VCaP (cell line): ENCODE results near the gene PDE2A.
A peak's percentile ranks its signal among the peaks of the same experiment; 100 is the strongest.

Experiments used
- H3K27ac ChIP-seq: fragments of 450-650 bp; 2 replicates; pipeline ENCODE4 v1.5.1; 2017
- CTCF ChIP-seq: fragments of 450-650 bp; conservative IDR thresholded peaks from 2 replicates; pipeline ENCODE4 v1.5.1; 2017; ENCODE audit warnings: mild to moderate bottlenecking, moderate library complexity

PDE2A gene

GRCh38 chr11:72578051-72578450 lies 96.2 kb downstream of the PDE2A start:
- no peak for TF ChIP-seq CTCF
- no peak overlapping the region for H3K27ac ChIP-seq

DNA sequence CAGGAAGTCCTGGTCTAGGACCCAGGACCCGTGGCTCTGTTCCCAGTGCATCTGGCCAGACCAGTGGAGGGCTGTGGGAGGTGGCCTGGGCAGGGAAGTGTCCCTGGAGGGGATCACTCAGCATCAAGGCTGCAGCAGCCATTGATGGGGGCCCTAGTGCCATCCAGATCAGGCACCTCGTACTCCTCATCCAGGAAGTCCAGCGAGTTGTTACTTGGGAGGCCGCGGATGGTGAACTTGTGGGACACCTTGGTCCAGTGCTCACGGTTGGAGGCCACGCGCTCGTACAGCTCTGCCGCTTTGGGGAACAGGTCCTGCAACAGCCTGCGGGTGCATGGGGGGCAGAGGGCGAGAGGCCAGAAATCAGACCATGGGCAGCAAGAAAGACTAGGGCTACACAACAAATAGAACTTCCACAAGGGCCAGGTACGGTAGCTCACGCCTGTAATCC lies 96.9 kb downstream of the PDE2A start:
- no peak for TF ChIP-seq CTCF
- no peak overlapping the region for H3K27ac ChIP-seq

DNA sequence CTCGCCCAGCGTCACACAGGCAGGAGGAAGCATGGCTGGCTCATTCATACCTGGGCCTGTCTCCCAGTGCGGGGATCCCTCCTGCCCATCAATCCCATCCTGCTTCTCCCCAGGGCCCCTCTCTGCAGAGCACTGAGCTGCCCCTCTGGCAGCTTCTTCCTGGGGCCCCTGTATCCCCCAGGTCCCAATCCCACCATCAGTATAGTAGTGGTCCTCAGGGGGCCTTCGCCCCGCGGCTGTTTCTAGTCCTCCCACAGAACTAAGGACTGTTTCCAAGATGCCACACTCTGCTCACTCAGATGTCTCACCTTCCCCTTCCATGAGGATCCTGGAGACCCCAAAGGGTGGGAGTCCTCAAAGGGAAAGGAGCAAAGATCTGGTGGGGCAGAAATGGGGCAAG lies 97.6 kb downstream of the PDE2A start:
- H3K27ac ChIP-seq, result no peak overlapping the region
- no peak for TF ChIP-seq CTCF

DNA sequence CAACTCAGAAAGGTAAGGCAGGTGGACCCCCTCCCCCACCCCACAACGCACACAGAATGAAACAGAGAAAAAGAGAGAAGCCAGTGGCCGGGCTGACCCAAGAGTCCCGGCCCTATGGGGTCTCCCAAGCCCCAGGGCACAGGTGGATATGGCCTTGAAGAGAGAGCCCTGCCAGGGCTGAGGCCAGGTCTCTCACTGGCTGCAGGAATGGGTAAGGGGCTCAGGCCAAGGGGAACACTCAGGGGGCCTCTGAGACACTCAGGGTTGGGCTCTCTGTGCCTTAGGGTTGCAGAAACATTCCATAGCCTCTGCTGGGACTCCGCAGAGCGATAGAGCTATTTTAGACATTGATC lies 98.0 kb downstream of the PDE2A start:
- TF ChIP-seq CTCF, result no peak
- H3K27ac ChIP-seq, result no peak overlapping the region

DNA sequence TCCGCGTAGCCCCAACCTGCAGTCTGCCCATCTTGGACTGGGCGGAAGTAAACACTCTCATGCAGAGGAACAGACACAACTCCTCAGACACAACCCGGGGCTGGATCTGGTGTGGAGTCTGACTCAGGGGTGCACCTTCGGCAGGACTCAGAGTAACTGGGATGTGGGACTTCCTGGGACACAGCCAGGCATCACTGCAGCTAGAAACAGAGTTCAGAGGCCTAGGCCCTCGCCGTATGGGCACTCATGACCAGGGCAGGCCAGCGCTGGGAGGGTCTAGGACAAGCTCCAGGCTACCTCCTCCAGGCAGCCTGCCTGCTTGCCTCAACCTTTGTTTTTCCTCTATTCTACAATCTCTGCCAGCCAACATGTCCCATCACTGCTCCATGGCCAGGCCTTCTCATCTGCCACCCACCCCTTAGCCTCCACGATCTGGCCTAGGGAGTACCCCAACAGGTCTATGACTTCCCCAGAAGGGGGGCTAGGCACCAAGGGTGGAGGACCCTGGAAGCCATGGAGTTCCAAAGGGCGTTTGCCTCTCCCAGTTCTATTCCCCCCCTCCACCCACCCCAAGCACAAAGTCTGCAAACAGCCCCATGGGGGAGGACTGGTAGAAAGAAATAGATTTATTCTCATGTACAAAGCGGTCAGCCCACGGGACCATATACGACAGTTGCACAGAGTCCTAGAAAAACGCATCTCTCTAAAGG lies 98.5 kb downstream of the PDE2A start:
- TF ChIP-seq CTCF, result no peak
- H3K27ac ChIP-seq, result no peak overlapping the region

DNA sequence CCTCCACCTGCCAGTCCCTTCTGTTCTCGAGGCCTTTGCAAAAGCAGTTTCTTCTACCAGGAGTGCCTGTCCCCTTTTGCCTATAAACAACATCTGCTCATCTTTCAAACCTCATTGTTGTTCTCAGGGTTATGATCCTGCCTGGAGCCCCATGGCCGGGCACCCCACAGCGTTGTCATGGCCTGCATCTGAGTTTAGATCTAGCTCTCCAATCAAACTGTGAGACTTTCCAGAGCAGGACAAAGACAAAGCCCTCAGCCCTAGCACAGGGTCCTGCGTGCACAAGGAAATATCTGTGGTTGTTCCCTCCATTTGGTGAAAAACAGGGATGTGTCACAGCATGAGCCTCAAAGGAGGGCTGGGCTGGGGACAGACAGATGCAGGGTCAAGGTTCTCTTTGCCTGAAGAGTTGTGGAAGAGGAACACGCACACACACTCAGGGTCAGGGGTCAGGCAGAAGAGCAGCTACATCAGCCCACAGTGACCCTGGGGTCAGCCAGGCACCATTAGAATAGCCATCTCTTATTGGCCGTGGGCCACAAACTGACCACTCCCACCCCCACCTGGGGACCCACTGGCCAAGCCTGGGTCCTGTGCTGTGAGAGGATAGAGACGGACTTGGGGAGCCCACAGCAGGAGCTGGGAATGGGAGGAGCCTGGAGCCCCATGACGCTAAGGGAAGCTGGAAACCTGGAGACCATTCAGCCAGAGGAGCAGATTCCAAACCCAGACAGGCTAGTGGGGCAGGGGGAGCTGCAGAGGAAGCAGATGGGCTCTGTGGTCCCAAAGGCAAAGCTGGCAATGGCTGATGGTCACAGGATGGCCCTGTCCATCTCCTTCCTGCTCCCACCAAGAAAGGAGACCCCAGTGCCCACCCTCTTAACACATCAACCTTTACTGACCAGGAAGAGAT lies 99.4 kb downstream of the PDE2A start:
- no peak for TF ChIP-seq CTCF
- no peak overlapping the region; the same call in 1 of the 2 replicates for H3K27ac ChIP-seq

GRCh38 chr11:72573855-72574445 lies 100.3 kb downstream of the PDE2A start:
- no peak for TF ChIP-seq CTCF
- H3K27ac ChIP-seq, result peak overlapping the region; percentile 48; the same call in 1 of the 2 replicates
